Mucosa of descending colon (tissue), 3 donors: ENCODE results near the gene TMEM150C. TPM values are rescaled to one million over a fixed set of nuclear protein-coding genes. Genes with fewer than 3 reads are reported as not detected.

ENCODE experiments used
- ATAC-seq: fragments of 200-7000 bp; cut with Tn5 transposase; one replicate; pipeline ENCODE4 v1.9.1; 2020; ENCODE audit warnings: mild to moderate bottlenecking, moderate library complexity
- DNase-seq, 3 donors: peaks; one replicate each; pipeline ENCODE4 v3.0.0-alpha.2; 2020
- H3K36me3 ChIP-seq: fragments of 200-600 bp; one replicate; pipeline ENCODE4 v1.8.0; 2021; ENCODE audit warnings: low read depth, mild to moderate bottlenecking
- H3K4me1 ChIP-seq: fragments of 200-600 bp; one replicate; pipeline ENCODE4 v1.8.0; 2021; ENCODE audit warnings: low read depth, mild to moderate bottlenecking
- H3K4me3 ChIP-seq: fragments of 200-600 bp; one replicate; pipeline ENCODE4 v1.8.0; 2021; ENCODE audit warnings: mild to moderate bottlenecking
- H3K9me3 ChIP-seq: fragments of 200-600 bp; one replicate; pipeline ENCODE4 v1.8.0; 2021; ENCODE audit warnings: mild to moderate bottlenecking
- CTCF ChIP-seq: fragments of 200-600 bp; IDR thresholded peaks from one replicate; pipeline ENCODE4 v1.8.0; 2022; ENCODE audit warnings: antibody characterized with exemption, mild to moderate bottlenecking
- intact Hi-C, 2 donors: fragments of 100-400 bp; cut with DNase I in 1 of 2; cut with micrococcal nuclease in 1 of 2; formaldehyde crosslinking; loops; one replicate each; pipeline versions ENCODE4 v1.11.0 to v1.11.1; 2022; cut with DNase I, micrococcal nuclease
- total RNA-seq, 3 donors: library from RNA; stranded (reverse); fragmentation: NEBNext Ultra II Directional in 2 of 3; extraction: Animal tissue kit (Norgen Biotek cat#: 25700) in 2 of 3; gene quantifications; one replicate each; pipeline versions ENCODE4 v1.2.1 to v1.2.4, GENCODE V29; 2021 to 2023
- donor health status: DM: no; HTN: no; CAD: no; lungs with moderate emphysema.
- donor health status: DM: no; HTN: no; CAD: no.
- donor health status: DM: no; HTN: yes; CAD: no.

The TMEM150C gene
- total RNA-seq, 3 donors from 2014 or later, result 1.6 to 9.4 (median 3.4) TPM

DNA sequence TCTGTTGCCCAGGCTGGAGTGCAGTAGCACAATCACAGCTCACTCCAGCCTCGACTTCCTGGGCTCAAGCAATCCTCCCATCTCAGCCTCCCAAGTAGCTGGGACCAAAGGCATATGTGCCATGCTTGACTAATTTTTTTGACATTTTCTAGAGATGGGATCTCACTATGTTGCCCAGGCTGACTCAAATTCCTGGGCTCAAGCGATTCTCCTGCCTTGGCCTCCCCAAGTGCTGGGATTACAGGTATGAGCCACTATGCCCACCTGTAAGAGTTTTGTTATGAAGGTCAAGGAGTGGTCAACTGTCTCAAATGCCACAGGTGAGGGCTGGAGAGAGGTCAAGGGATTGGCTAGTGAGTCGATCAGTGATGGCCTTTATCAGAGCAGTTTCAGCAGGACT lies 32.5 kb downstream of the TMEM150C start:
- no peak for TF ChIP-seq CTCF
- ATAC-seq, result no peak
- intact Hi-C loops, result no loop called here
- Histone ChIP-seq H3K4me1 (no peaks in the 10 kb centered on the region), H3K4me3 (no peak overlapping the region), H3K9me3 (no peaks in the 10 kb centered on the region), H3K36me3 (no peaks in the 10 kb centered on the region)
- DNase-seq, result no peak

DNA sequence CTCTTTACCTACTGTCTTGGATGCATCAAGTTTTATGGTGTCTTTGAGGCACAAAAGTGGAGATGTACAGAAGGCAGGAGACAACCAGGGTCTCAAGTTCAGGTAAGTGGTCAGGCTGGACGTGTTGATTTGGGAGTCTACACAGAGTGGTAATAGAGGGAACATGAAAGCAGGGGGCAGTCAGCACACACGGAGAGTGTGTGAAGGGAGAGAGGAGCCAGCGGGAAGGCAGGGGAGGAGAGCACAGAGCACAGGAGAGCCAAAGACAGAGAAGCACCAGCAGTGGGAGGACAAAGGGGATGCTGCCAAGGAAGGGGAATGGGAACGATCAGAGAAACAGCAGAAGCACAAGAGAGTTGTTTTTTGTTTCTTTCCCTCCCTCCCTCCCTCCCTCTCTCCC lies 32.9 kb downstream of the TMEM150C start:
- Histone ChIP-seq H3K9me3 (no peaks in the 10 kb centered on the region), H3K4me3 (no peak overlapping the region), H3K4me1 (no peaks in the 10 kb centered on the region), H3K36me3 (no peaks in the 10 kb centered on the region)
- TF ChIP-seq CTCF, result no peak
- DNase-seq (no peak), ATAC-seq (no peak)
- intact Hi-C loops, result no loop called here

GRCh38 chr4:82528074-82528473 lies 33.7 kb downstream of the TMEM150C start:
- H3K4me1 ChIP-seq, result no peaks in the 10 kb centered on the region
- H3K9me3 ChIP-seq, result no peaks in the 10 kb centered on the region
- DNase-seq (no peak), ATAC-seq (no peak)
- H3K36me3 ChIP-seq, result no peaks in the 10 kb centered on the region
- no peak overlapping the region for H3K4me3 ChIP-seq
- intact Hi-C loops, result no loop called here
- no peak for TF ChIP-seq CTCF

DNA sequence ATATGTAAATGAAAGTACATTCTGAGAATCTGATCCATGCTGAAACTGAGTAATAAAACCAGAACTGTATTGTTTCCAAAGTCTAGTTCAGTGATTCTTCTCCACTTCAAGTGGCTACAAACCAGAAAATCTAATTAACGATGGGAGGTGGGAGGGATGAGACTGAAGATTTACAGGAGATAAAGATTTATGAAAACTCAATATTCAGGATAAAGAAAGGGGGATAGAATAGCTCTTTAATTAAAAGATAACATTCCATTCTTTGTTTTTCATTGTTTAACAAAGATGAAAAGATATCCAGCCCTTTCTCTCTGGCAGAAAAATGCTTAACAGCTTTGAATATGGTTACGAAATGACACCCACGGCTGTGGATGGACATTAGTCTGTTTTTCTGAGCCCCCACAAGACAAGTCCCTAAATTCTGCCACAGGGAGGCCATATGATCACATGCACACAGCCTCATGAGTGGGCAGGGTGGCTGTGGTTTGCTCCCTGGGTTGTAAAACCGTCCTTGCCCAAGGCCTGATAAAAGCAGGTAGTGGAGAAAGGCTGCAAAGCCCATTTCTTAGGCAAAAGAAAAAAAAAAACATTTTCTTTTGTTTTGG lies 36.4 kb downstream of the TMEM150C start:
- no peak for DNase-seq
- TF ChIP-seq CTCF, result no peak
- no peaks in the 10 kb centered on the region for H3K36me3 ChIP-seq
- no peak overlapping the region for H3K4me3 ChIP-seq
- intact Hi-C loops, result no loop called here
- no peaks in the 10 kb centered on the region for H3K4me1 ChIP-seq
- ATAC-seq, result no peak
- H3K9me3 ChIP-seq, result no peaks in the 10 kb centered on the region

GRCh38 chr4:82524570-82525152 lies 37.1 kb downstream of the TMEM150C start:
- TF ChIP-seq CTCF, result no peak
- Histone ChIP-seq H3K4me1 (no peaks in the 10 kb centered on the region), H3K9me3 (no peaks in the 10 kb centered on the region), H3K36me3 (no peaks in the 10 kb centered on the region), H3K4me3 (no peak overlapping the region)
- DNase-seq (no peak), ATAC-seq (no peak)
- intact Hi-C loops, result no loop called here

GRCh38 chr4:82523179-82523578 lies 38.6 kb downstream of the TMEM150C start:
- no peak overlapping the region for H3K4me3 ChIP-seq
- ATAC-seq (no peak), DNase-seq (no peak)
- no peaks in the 10 kb centered on the region for H3K9me3 ChIP-seq
- no peaks in the 10 kb centered on the region for H3K36me3 ChIP-seq
- intact Hi-C loops, result no loop called here
- H3K4me1 ChIP-seq, result no peaks in the 10 kb centered on the region
- TF ChIP-seq CTCF, result no peak
